Left ventricle myocardium superior (tissue), 1 donor: Measurements from ENCODE around the gene OR52M1. TPM values are rescaled to one million over a fixed set of nuclear protein-coding genes. Genes with fewer than 3 reads are reported as not detected.

ENCODE experiments used
- ATAC-seq: fragments of 200-7000 bp; cut with Tn5 transposase; one replicate; pipeline ENCODE4 v1.9.1; 2020; ENCODE audit warnings: mild to moderate bottlenecking, moderate library complexity
- DNase-seq: peaks from one replicate; pipeline ENCODE4 v3.0.0-alpha.2; 2020
- intact Hi-C: fragments of 100-400 bp; cut with micrococcal nuclease; formaldehyde crosslinking; loops from one replicate; pipeline ENCODE4 v1.11.0; 2022
- total RNA-seq: library from RNA; stranded (reverse); fragmentation: NEBNext Ultra II Directional; extraction: Animal tissue kit (Norgen Biotek cat#: 25700); gene quantifications from one replicate; pipeline ENCODE4 v1.2.1, GENCODE V29; 2021
- donor health status: DM: no; HTN: yes; CAD: no; lungs with severe emphysema.

OR52M1 gene
- total RNA-seq, 1 donor from 2014 or later = not detected

DNA sequence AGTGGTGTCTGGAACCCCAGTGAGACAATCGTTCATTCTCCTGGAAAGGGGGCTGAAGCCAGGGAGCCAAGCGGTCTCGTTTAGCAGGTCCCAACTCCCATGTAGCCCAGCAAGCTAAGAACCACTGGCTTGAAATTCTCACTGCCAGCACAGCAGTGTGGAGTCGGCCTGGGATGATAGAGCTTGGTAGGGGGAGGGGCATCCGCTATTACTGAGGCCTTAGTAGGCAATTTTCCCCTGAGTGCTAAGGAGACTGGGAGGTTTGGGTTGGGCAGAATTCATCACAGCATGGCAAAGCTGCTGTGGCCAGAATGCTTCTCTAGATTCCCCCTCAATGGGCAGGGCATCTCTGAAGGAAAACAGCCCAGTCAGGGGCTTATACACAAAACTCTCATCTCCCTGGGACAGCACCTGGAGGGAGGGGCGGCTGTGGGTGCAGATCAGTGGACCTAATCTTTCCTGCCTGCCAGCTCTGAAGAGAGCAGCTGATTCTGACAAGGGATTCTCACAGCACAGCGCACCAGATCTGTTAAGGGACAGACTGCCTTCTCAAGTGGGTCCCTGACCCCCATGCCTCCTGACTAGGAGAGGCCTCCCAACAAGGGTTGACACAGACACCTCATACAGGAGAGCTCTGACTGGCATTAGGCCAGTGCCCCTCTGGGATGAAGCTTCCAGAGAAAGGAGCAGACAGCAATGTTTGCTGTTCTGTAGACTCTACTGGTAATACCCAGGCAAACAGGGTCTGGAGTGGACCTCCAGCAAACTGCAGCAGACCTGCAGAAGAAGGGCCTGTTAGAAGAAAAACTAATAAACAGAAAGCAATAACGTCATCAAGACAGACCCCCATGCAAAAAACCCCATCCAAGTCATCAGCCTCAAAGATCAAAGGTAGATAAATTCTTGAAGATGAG is 14.8 kb downstream of the OR52M1 start:
- intact Hi-C loops = no loop called here

GRCh38 chr11:4560467-4560866 is 15.5 kb downstream of the OR52M1 start:
- ATAC-seq = no peak
- no peak for DNase-seq
- intact Hi-C loops = no loop called here

More for the DNA sequence above, 14.8 kb downstream of the OR52M1 start:
- no peak for ATAC-seq
- no peak for DNase-seq

DNA sequence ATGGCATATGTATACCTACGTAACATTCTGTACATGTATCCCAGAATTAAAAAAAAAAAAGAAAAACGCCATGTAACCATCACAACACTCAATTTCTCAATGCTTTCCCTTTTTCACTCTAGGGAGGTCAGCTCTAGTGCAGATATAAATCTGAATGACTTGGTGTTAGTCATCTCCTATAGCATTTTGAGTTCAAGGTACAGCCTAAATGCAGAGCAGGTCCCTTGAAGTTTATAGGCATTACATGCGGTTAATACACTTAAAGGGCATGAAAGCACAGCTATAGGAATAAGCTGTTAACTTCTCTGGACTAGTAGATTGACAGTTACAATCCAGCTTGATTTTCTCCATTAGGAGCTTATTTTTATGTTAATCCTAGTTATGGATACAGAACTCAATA is 20.4 kb downstream of the OR52M1 start:
- intact Hi-C loops = no loop called here
- ATAC-seq (no peak), DNase-seq (no peak)

DNA sequence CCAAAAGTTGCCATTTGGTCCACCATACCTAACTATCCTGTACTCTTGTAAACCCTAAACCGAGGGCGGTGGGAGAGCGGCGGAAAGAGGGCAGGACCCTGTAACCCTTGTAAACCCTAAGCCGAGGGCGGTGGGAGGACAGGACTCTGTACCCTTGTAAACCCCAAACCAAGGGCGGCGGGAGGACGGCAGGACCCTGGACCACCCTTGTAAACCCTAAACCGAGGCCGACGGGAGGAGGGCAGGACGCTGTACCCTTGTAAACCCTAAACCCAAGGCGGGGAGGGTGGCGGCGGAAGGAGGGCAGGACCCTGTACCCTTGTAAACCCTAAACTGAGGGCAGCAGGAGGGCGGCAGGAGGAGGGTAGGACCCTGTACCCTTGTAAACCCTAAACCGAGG is 24.1 kb downstream of the OR52M1 start:
- ATAC-seq (no peak), DNase-seq (no peak)
- intact Hi-C loops = no loop called here

DNA sequence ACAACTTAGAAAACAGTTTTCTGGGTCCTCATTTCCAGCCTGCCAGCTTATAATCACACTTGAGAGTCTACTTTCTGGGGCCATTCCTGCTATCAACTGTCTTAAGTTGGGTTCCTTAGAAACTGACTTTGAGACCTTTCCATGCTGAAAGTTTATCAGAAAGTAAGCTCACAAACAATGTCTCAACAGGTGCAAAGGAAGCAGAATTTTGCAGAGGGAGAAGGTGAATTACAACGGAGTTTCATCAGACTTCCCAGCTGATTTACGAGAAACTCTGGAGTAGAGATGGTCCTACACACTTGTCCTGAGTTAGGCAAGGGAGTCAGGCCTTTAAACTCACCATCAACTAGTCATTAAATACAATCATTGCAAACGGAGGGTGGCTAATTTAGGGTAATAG is 31.9 kb downstream of the OR52M1 start:
- ATAC-seq (no peak), DNase-seq (no peak)
- intact Hi-C loops = no loop called here

GRCh38 chr11:4577761-4578160 is 32.8 kb downstream of the OR52M1 start:
- ATAC-seq = no peak
- intact Hi-C loops = no loop called here
- DNase-seq = no peak

DNA sequence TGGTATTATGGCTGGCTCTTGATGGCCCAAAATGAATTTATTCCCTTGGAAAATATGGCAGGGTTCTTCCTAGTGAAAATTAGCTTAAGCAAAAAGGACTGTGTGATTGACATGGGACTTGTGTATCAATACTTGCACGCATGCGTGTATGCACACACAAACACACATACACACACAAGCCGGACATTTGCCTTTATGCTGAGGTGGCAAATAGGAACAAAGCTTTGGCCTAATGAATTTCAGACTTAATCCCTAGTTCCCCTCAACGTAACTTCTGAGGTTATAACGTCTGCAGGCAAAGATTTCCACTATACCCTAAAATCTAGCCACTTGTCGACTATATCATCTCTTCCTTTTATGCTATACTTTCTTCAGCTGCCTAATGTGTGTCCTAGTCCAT is 33.6 kb downstream of the OR52M1 start:
- ATAC-seq (no peak), DNase-seq (no peak)
- intact Hi-C loops = no loop called here

- DNase-seq = no peak
- no peak for ATAC-seq
- intact Hi-C loops = no loop called here
Measured at GRCh38 chr11:4580124-4580523, 35.1 kb downstream of the OR52M1 start.

- ATAC-seq = no peak
- intact Hi-C loops = no loop called here
- DNase-seq = no peak
Measured at GRCh38 chr11:4581443-4581842, 36.5 kb downstream of the OR52M1 start, which contains the start of gene OR52I2. Gene OR52I2, plus strand, starts transcription at chr11:4581743.

- ATAC-seq = no peak
- DNase-seq = no peak
- intact Hi-C loops = no loop called here
Measured at GRCh38 chr11:4589017-4589416, 44.0 kb downstream of the OR52M1 start.

- intact Hi-C loops = no loop called here
- DNase-seq = no peak
Measured at GRCh38 chr11:4593739-4594138, 48.7 kb downstream of the OR52M1 start, which contains the start of gene OR52I1. Gene OR52I1, plus strand, starts transcription at chr11:4594039. Its CDS starts 0 bp downstream, at chr11:4594039.

More at GRCh38 chr11:4593739-4594138, 48.7 kb downstream of the OR52M1 start, which contains the start of gene OR52I1:
- ATAC-seq = no peak

Other genes starting within 250 kb of the OR52M1 start
- gene OR52B4, start 176.8 kb upstream of the OR52M1 start, total RNA-seq = not detected
- gene TRIM21, start 151.5 kb upstream of the OR52M1 start, total RNA-seq = 9.9 TPM
- not detected for gene OR52K2, start 95.9 kb upstream of the OR52M1 start, total RNA-seq
- not detected for gene OR52K1, start 62.5 kb upstream of the OR52M1 start, total RNA-seq
- not detected for gene OR52I2, start 36.6 kb downstream of the OR52M1 start, total RNA-seq
- gene OR52I1, start 48.8 kb downstream of the OR52M1 start, total RNA-seq = not detected
- 10.6 TPM for gene TRIM68, start 63.0 kb downstream of the OR52M1 start, total RNA-seq
- not detected for gene OR51D1, start 92.3 kb downstream of the OR52M1 start, total RNA-seq
- 1.8 TPM for gene OR51E1, start 98.8 kb downstream of the OR52M1 start, total RNA-seq
- gene OR51E2, start 152.7 kb downstream of the OR52M1 start, total RNA-seq = not detected
- not detected for gene MMP26, start 159.6 kb downstream of the OR52M1 start, total RNA-seq
- not detected for gene OR51F1, start 224.7 kb downstream of the OR52M1 start, total RNA-seq